Upper lobe of left lung (tissue), 4 donors: ENCODE data around the gene TP53I13.

Source experiments
- CTCF ChIP-seq, 6 experiments: fragments of 450-650 bp in 4 of 6; fragments of 200-600 bp in 2 of 6; sonication (generic) in 2 of 6; IDR thresholded peaks; one replicate each; pipeline ENCODE4 v1.5.1; 2016 to 2019; ENCODE audit warnings: antibody characterized with exemption in 6 of 6
- POLR2AphosphoS5 ChIP-seq, 2 donors: sonication (generic); formaldehyde crosslinking; IDR thresholded peaks; one replicate each; pipeline ENCODE4 v1.5.1; 2017; ENCODE audit warnings: antibody characterized with exemption in 2 of 2

DNA sequence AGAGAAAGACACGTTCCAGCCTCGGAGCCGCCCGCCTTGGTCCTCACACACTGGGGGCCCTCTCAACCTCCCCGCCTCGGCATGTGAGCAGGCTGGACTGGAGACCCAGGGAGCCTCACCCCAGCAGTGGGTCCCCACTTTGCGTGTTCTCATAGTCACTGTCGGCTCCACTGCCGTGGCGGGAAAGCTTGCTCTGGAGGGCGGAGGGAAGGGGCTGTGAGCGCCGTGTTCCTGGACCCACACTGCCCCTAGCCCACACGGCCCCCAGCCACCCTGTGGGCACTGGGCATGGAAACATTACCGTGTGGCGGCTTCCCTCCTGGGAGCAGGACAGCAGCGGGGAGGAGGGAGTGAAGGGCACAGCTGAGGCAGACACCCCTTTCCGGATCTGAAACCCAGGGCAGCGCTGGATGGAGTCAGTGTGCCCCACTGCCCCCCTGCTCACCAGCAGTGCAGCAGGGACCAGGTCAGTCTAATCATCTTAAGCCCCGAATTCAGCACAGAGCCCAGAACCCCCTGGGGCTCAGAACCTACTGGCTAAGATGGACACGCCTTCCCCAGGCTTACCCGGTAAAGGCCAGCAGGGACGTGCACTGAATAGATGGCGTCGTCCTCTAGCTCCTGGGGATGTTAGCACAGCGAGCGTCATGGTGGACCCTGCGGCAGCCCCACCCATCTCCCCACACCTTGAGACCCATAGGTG is 7.2 kb downstream of the TP53I13 start:
- TF ChIP-seq POLR2AphosphoS5 (IDR thresholded peaks at IDR 0.05) (no peak), CTCF (IDR thresholded peaks at IDR 0.05) (no peak)
